ENCODE results near the gene CCDC190.
"Not testable (repeated sequence)": the region's sequence is repeated elsewhere in the genome, so short reads cannot be mapped to it uniquely, and the experiment has no call there.

The CCDC190 gene

DNA sequence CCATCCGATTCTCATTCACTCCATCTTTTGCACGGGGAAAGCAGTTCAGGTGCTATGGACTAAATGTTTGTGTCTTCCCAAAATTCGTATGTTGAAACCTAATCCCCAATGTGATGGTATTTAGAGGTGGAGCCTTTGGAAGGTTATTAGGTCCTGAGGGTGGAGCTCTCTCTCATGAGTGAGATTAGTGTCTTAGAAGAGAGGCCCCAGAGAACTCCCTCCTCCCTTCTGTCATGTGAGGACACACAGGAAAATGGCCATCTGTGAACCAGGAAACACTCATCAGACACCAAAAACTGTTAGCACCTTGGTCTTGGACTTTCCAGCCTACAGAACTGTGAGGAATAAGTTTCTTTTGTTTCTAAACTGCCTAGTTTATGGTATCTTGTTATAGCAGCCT is 15.8 kb upstream of the CCDC190 start:
- DNase-seq, result no peak

- peak; percentile 61 for DNase-seq
These were observed 13.0 kb upstream of the CCDC190 start for GRCh38 chr1:162873671-162874666.

GRCh38 chr1:162872981-162873380 is 12.0 kb upstream of the CCDC190 start:
- DNase-seq, result no peak

DNA sequence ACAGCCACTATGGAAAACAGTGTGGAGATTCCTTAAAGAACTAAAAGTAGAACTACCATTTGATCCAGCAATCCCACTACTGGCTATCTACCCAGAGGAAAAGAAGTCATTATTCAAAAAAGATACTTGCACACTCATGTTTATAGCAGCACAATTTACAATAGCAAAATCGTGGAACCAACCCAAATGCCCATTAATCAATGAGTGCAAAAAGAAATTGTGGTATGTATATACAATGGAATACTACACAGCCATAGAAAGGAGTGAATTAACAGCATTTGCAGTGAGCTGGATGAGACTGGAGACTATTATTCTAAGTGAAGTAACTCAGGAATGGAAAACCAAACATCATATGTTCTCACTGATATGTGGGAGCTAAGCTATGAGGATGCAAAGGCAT is 10.4 kb upstream of the CCDC190 start:
- not testable (repeated sequence) for DNase-seq

DNA sequence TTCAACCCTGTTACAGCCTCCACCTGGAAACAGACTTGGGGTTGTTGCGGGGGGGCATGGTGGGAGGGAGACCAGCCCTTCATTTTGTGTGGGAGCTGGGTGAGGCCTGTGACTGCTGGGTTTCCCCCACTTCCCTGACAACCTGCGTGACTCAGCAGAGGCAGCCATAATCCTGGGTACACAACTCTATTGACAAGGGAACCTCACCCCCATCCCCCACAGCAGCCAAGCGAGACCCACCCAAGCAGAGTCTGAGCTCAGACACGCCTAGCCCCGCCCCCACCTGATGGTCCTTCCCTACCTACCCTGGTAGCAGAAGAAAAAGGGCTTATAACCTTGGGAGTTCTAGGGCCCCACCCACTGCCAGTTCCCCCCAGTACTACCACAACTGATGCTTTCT is 8.0 kb upstream of the CCDC190 start:
- no peak for DNase-seq

DNA sequence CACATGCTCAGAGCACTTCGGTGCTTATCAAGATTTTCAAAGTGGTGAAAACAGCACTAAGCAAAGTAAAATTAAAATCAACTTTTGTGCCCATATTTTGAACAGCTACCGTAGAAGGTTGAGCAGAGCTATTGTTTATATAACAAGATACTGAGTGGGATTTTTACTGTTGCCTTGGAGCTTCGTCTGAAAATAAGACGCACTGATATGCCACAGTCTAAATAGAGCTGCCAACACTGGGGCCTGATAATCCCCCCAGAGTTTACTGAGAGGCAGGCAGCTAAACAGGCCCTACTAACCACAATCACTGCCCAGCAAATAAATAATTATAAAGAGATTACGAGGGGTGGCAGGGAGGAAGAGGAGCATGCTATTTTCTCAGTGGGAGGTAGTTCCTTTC is 650 bp upstream of the CCDC190 start:
- DNase-seq, result no peak

DNA sequence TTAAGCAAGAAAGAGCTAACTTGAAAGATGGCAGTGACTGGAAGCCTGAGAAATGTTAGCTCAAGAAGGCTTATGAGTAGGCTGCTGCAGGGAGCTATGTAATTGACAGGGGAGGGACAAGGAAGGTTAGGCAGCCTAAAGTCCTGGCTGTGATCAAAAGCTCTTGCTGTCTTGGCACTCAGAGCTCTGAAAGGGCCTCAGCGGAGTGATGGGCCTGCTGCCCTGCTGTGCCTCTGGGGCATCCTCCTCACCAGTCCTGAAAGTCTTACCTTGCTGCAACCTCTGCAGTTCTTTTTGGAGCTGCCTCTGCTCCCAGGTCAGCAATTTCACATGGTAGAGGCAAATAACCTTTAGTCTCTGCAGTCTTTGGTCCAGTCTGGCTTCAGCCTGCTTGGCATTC is 1.8 kb downstream of the CCDC190 start:
- DNase-seq, result no peak

- peak; percentile 59 for DNase-seq
These were observed 3.1 kb downstream of the CCDC190 start for GRCh38 chr1:162857850-162858249.

DNA sequence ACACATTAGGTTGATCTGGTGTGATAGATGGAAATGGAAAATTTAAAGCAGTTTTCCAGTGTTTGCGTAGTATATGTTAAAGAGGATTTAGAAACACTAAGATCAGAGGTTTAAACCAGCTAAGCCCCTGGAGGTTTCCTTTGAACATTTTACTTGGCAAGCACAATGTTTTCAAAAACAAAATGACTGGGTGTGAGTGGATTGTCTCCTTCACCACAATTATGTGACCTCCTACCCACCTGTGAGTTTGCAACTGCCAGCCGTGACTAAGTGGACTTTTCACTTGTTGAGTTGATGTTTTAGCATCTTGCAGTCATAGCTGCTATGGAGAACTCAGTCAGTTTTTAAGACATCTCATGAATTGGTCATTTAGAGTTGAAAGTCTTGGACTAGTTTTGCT is 4.7 kb downstream of the CCDC190 start:
- peak; percentile 96 for DNase-seq

- DNase-seq, result peak; percentile 75
These were observed 5.4 kb downstream of the CCDC190 start for GRCh38 chr1:162855461-162856150.

GRCh38 chr1:162854245-162854882 is 6.6 kb downstream of the CCDC190 start:
- DNase-seq, result peak; percentile 84

DNA sequence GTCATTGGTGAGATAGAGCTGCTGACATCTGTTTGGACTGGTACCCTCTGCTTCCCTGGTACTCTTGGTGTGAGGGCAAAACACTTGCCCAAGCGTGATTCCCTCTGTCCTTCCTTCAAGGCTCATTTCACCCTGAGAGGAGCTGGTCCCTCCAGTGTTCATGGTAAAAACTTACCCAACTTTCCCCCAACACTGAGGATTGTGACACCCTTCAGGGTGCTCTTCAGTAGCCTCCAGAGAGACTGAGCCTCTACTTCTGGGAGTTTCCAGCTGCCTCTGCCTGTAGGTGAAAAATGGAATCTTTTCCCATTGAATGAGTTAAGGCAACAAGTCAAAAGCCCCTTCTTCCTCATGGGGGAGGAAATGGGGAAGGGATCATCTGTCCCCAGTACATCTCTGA is 9.6 kb downstream of the CCDC190 start:
- DNase-seq, result no peak

GRCh38 chr1:162849711-162850110 is 11.3 kb downstream of the CCDC190 start:
- DNase-seq, result no peak

DNA sequence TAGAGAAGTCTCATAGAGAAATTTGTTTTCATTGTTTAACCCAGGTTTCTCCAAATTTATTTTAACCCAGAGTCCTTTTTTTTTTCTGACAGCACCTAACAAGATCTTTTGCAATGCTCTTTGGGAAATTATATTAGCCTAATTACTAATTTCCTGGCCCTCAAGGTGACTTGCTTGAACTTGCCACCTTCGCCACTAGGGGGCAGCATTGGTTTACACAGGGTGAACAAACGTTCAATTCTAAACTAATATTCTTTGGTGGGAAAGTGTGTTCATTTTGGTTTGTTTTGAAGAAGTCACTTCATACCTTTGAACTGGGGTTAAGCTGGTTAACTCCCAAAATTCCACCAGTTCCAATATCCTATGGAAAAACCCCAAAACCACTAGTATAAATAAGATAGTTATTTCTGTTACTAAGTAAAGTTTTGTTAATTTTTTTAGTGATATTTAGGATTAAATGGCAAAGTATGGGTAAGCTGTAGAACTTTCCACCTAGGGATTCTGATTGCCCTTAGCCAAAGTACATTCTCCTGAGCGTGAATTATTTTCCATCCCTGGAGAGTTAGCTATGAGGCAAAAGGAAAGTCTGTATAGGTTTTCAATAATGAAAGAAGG is 13.0 kb downstream of the CCDC190 start:
- DNase-seq, result peak; percentile 63

- no peak for DNase-seq
These were observed 14.4 kb downstream of the CCDC190 start for GRCh38 chr1:162846256-162847212.

- no peak for DNase-seq
These were observed 16.8 kb downstream of the CCDC190 start for GRCh38 chr1:162844153-162844552.

- DNase-seq, result no peak
These were observed 20.6 kb downstream of the CCDC190 start for GRCh38 chr1:162840250-162840839.

GRCh38 chr1:162838863-162839262 is 22.1 kb downstream of the CCDC190 start:
- no peak for DNase-seq

GRCh38 chr1:162835157-162835899 is 25.6 kb downstream of the CCDC190 start:
- DNase-seq, result no peak

GRCh38 chr1:162832470-162832869 is 28.5 kb downstream of the CCDC190 start:
- no peak for DNase-seq

GRCh38 chr1:162829268-162829667 is 31.7 kb downstream of the CCDC190 start:
- no peak for DNase-seq

Data from kidney glomerular epithelial cell (primary cell).